GM12878 (cell line): ENCODE data around the gene CCDC141. TPM values are rescaled to one million over a fixed set of nuclear protein-coding genes. Genes with fewer than 3 reads are reported as not detected.

Experiments used
- ATAC-seq: fragments of 200-7000 bp; cut with Tn5 transposase; 3 replicates; pipeline ENCODE4 v1.9.1; 2020; ENCODE audit warnings: mild to moderate bottlenecking, moderate library complexity
- BruUV-seq: library from RNA; stranded (reverse); fragments of 400-500 nt; replicated peaks from 2 replicates; lab custom pipeline; 2021; lab: Mats Ljungman, UMichigan
- CTCF ChIA-PET: fragments of 300-600 bp; sonication (Branson Sonifier 250); formaldehyde crosslinking; extraction: SDS; loops from one replicate; lab custom pipeline; 2021; ENCODE audit warnings: inconsistent platforms; lab: Yijun Ruan, JAX
- POLR2A ChIA-PET: fragments of 350-600 bp; formaldehyde crosslinking; extraction: SDS; loops from one replicate; lab custom pipeline; 2021; ENCODE audit warnings: inconsistent platforms; lab: Charles Lee
- RAD21 ChIA-PET: fragments of 300-600 bp; sonication (Branson Sonifier 250); formaldehyde crosslinking; loops from one replicate; lab custom pipeline; 2023; ENCODE audit warnings: antibody characterized with exemption; ENCODE audit not compliant: unreplicated experiment; lab: Charles Lee
- SMC1A ChIA-PET: fragments of 300-600 bp; sonication (Branson Sonifier 250); formaldehyde crosslinking; loops from one replicate; lab custom pipeline; 2023; ENCODE audit not compliant: unreplicated experiment, uncharacterized antibody; lab: Charles Lee
- DNase-seq: peaks from one replicate; pipeline ENCODE4 v3.0.0-alpha.2; 2011; ENCODE audit warnings: low read depth, low spot score
- FAIRE-seq: peaks from 3 replicates; lab custom pipeline; 2011; peaks lifted over from hg19 to GRCh38; lab: Jason Lieb, UNC
- H2AFZ ChIP-seq: 2 replicates; pipeline ENCODE4 v1.6.0; 2011; ENCODE audit warnings: low read depth, low read length, control low read depth; ENCODE audit not compliant: control insufficient read depth
- H3K27ac ChIP-seq: 2 replicates; pipeline ENCODE4 v1.5.1; 2011; ENCODE audit warnings: control low read depth; ENCODE audit not compliant: control insufficient read depth, insufficient read depth
- H3K27me3 ChIP-seq, 2 experiments: replicated peaks in 1 of 2; 2 replicates each; pipeline versions ENCODE4 v1.6.0 to v1.6.1; 2011; ENCODE audit warnings: low read length in 1 of 2; ENCODE audit not compliant: control insufficient read depth in 2 of 2, insufficient read depth in 2 of 2
- H3K36me3 ChIP-seq, 2 experiments: 2 replicates each; pipeline ENCODE4 v1.5.1; 2011; ENCODE audit warnings: low read length in 1 of 2; ENCODE audit not compliant: control insufficient read depth in 2 of 2, insufficient read depth in 2 of 2
- H3K4me1 ChIP-seq: 2 replicates; pipeline ENCODE4 v1.6.1; 2011; ENCODE audit warnings: mild to moderate bottlenecking, low read length, moderate library complexity, mixed read lengths; ENCODE audit not compliant: control insufficient read depth, insufficient read depth
- H3K4me2 ChIP-seq: 2 replicates; pipeline ENCODE4 v1.6.0; 2011; ENCODE audit warnings: control low read depth; ENCODE audit not compliant: control insufficient read depth, insufficient read depth
- H3K4me3 ChIP-seq: fragments of 200-600 bp; sonication (generic); 2 replicates; pipeline ENCODE4 v1.5.1; 2016
- H3K79me2 ChIP-seq: 2 replicates; pipeline ENCODE4 v1.6.0; 2011; ENCODE audit warnings: low read length; ENCODE audit not compliant: control insufficient read depth, insufficient read depth
- H3K9ac ChIP-seq: 2 replicates; pipeline ENCODE4 v1.8.0; 2011; ENCODE audit warnings: low read length, control low read depth, mixed read lengths; ENCODE audit not compliant: control insufficient read depth, insufficient read depth
- H3K9me3 ChIP-seq: replicated peaks from 3 replicates; pipeline ENCODE4 v1.5.1; 2011; ENCODE audit warnings: mild to moderate bottlenecking, low read length; ENCODE audit not compliant: control insufficient read depth, insufficient read depth
- H4K20me1 ChIP-seq: 2 replicates; pipeline ENCODE4 v1.6.0; 2011; ENCODE audit not compliant: control insufficient read depth, insufficient read depth
- BCLAF1 ChIP-seq: fragments of 450-650 bp; IDR thresholded peaks from 2 replicates; pipeline ENCODE4 v1.6.1; 2017; ENCODE audit warnings: antibody characterized with exemption, mild to moderate bottlenecking, moderate library complexity
- IKZF2 ChIP-seq, 2 experiments: fragments of 450-650 bp; IDR thresholded peaks; 2 replicates each; pipeline ENCODE4 v1.6.1; 2017; ENCODE audit warnings: mild to moderate bottlenecking in 2 of 2, moderate library complexity in 2 of 2
- KAT2A ChIP-seq: conservative IDR thresholded peaks from 2 replicates; pipeline ENCODE4 v1.6.1; 2011; ENCODE audit warnings: low read depth, low read length; ENCODE audit not compliant: control insufficient read depth
- KDM1A ChIP-seq: fragments of 200-600 bp; sonication (generic); IDR thresholded peaks from 2 replicates; pipeline ENCODE4 v1.6.1; 2016; ENCODE audit warnings: borderline replicate concordance
- KLF5 ChIP-seq: fragments of 450-650 bp; IDR thresholded peaks from 2 replicates; pipeline ENCODE4 v1.6.1; 2014; ENCODE audit warnings: mild to moderate bottlenecking; ENCODE audit not compliant: partially characterized antibody
- NFIC ChIP-seq: IDR thresholded peaks from 2 replicates; pipeline ENCODE4 v1.6.1; 2012; ENCODE audit warnings: low read depth, mild to moderate bottlenecking, inconsistent platforms, low read length, moderate library complexity
- POLR2A ChIP-seq: IDR thresholded peaks from 2 replicates; pipeline ENCODE4 v1.6.1; 2011; ENCODE audit warnings: low read depth, mild to moderate bottlenecking, low read length
- POLR2AphosphoS2 ChIP-seq: IDR thresholded peaks from 2 replicates; pipeline ENCODE4 v1.6.1; 2011; ENCODE audit warnings: low read depth, mild to moderate bottlenecking, low read length, improper control_type of control experiment, moderate library complexity
- SREBF1 ChIP-seq: IDR thresholded peaks from 2 replicates; pipeline ENCODE4 v1.6.1; 2012; ENCODE audit warnings: mild to moderate bottlenecking, low read length
- WGBS: methylation state at CpG from one replicate; pipeline ENCODE4 v1.1.6; 2016; ENCODE audit warnings: low lambda C conversion rate; ENCODE audit not compliant: insufficient replicate concordance, insufficient coverage; ENCODE audit errors: missing lambda C conversion rate; 5-methylcytosine and 5-hydroxymethylcytosine counted together
- in situ Hi-C: fragments of 300-500 bp; cut with MboI; formaldehyde crosslinking; loops from 9 replicates; pipeline ENCODE4 v1.14.3; 2018; ENCODE audit warnings: mixed read lengths
- intact Hi-C: fragments of 100-400 bp; cut with micrococcal nuclease; formaldehyde crosslinking; loops from one replicate; pipeline ENCODE4 v1.14.2; 2022; ENCODE audit not compliant: unreplicated experiment
- polyA plus RNA-seq, 11 experiments: library from polyadenylated mRNA; depleted of rRNA in 4 of 11; unstranded in 6 of 11; stranded (reverse) in 5 of 11; fragments of >200 nt; fragmentation: Nextera tagmentation in 4 of 11; fragmentation: Illumina TruSeq in 1 of 11; extraction: Ambion mirVana in 4 of 11; extraction: Trizol in 1 of 11; gene quantifications; 1 replicate in 1 of 11; 2 replicates in 10 of 11; pipeline versions ENCODE4 v1.2.1 to v1.2.3, GENCODE V29; 2011 to 2016; ENCODE audit warnings: inconsistent platforms in 2 of 11, missing spikeins in 2 of 11, low read depth in 1 of 11
- total RNA-seq, 4 experiments: library from RNA; depleted of rRNA in 3 of 4; stranded (reverse); fragments of >200 nt in 3 of 4; fragmentation: Illumina TruSeq in 1 of 4; extraction: Trizol in 1 of 4; gene quantifications; 2 replicates each; pipeline versions ENCODE4 v1.2.1 to v1.2.3, GENCODE V29; 2013 to 2021

CCDC141 gene
- total and polyA plus RNA-seq, 10 of the 15 experiments (the other 5 are each of a cell fraction or from before 2014, with no cell fraction given): 0.84 to 12.5 (median 3.6) TPM

- no peak for TF ChIP-seq POLR2AphosphoS2
- TF ChIP-seq BCLAF1: no peak
- no peak for TF ChIP-seq KLF5
- TF ChIP-seq NFIC: no peak
- TF ChIP-seq POLR2A: no peak
- no peak for TF ChIP-seq IKZF2 (IDR thresholded peaks at IDR 0.05)
- TF ChIP-seq SREBF1: no peak
- TF ChIP-seq, all 136 proteins: peak for 0
Observed at GRCh38 chr2:179081954-179082353, 32.0 kb upstream of the CCDC141 start (continued).

GRCh38 chr2:179072527-179072926 is 22.6 kb upstream of the CCDC141 start:
- FAIRE-seq (no peak), DNase-seq (no peak), ATAC-seq (no peak)
- 44% methylated on average over 3 of the region's 3 CpGs for WGBS
- Histone ChIP-seq H3K4me1 (no peaks in the 10 kb centered on the region), H3K4me2 (no peak overlapping the region), H3K9ac (no peak overlapping the region), H4K20me1 (no peaks in the 10 kb centered on the region), H3K79me2 (no peaks in the 10 kb centered on the region), H3K4me3 (no peak overlapping the region), H3K36me3 (no peaks in the 10 kb centered on the region), H3K9me3 (peaks cover 1% of the 10 kb centered on the region), H3K27ac (no peak overlapping the region), H2AFZ (no peak overlapping the region), H3K27me3 (no peaks in the 10 kb centered on the region)
- POLR2A ChIA-PET: no interaction called here
- TF ChIP-seq BCLAF1 (no peak), KDM1A (no peak), SREBF1 (no peak), KAT2A (no peak)
- in situ Hi-C loops (no loop called here), intact Hi-C loops (no loop called here)
- BruUV-seq: no TSS peak
- SMC1A ChIA-PET: interaction anchor here (1.4 kb wide), 1 partner anchor 23 kb away, joined by 3 read pairs; no protein-coding TSS in a partner anchor
- RAD21 ChIA-PET: no interaction called here
- CTCF ChIA-PET: interaction anchor here (1.6 kb wide), 1 partner anchor 186 kb away, joined by 3 read pairs; no protein-coding TSS in a partner anchor
